GM23338 (cell line): ENCODE results near the gene GPR42. TPM values are rescaled to one million over a fixed set of nuclear protein-coding genes. Genes with fewer than 3 reads are reported as not detected.
"Not testable (repeated sequence)": the region's sequence is repeated elsewhere in the genome, so short reads cannot be mapped to it uniquely, and the experiment has no call there.

Experiments
- ATAC-seq: fragments of 200-7000 bp; cut with Tn5 transposase; 3 replicates; pipeline ENCODE4 v1.9.1; 2020
- DNase-seq: peaks from one replicate; pipeline ENCODE4 v3.0.0-alpha.2; 2015; ENCODE audit warnings: low spot score
- H2AFZ ChIP-seq: fragments of 200-600 bp; sonication (generic); 2 replicates; pipeline ENCODE4 v1.8.0; 2016; ENCODE audit warnings: antibody characterized with exemption, mild to moderate bottlenecking, moderate library complexity
- H3F3A ChIP-seq: fragments of 200-600 bp; sonication (generic); replicated peaks from 2 replicates; pipeline ENCODE4 v1.8.0; 2017; ENCODE audit warnings: antibody characterized with exemption, mixed run types, low read depth
- H3K27ac ChIP-seq: fragments of 200-600 bp; sonication (generic); 2 replicates; pipeline ENCODE4 v1.6.1; 2016; ENCODE audit warnings: low read depth
- H3K27me3 ChIP-seq: fragments of 200-600 bp; sonication (generic); 2 replicates; pipeline ENCODE4 v1.8.0; 2016; ENCODE audit warnings: mild to moderate bottlenecking, mixed run types, moderate library complexity; ENCODE audit not compliant: insufficient read depth
- H3K36me3 ChIP-seq: fragments of 200-600 bp; sonication (generic); 2 replicates; pipeline ENCODE4 v1.8.0; 2016; ENCODE audit warnings: mild to moderate bottlenecking; ENCODE audit not compliant: insufficient read depth
- H3K4me1 ChIP-seq: fragments of 200-600 bp; sonication (generic); 2 replicates; pipeline ENCODE4 v1.8.0; 2016; ENCODE audit warnings: mild to moderate bottlenecking, moderate library complexity; ENCODE audit not compliant: insufficient read depth
- H3K4me2 ChIP-seq: fragments of 200-600 bp; sonication (generic); 2 replicates; pipeline ENCODE4 v1.7.1; 2017; ENCODE audit warnings: mixed run types
- H3K4me3 ChIP-seq: fragments of 200-600 bp; sonication (generic); 2 replicates; pipeline ENCODE4 v1.6.1; 2016; ENCODE audit warnings: mixed run types
- H3K79me2 ChIP-seq: fragments of 200-600 bp; sonication (generic); replicated peaks from 2 replicates; pipeline ENCODE4 v1.8.0; 2017; ENCODE audit warnings: mild to moderate bottlenecking; ENCODE audit not compliant: insufficient read depth
- H3K9me2 ChIP-seq: fragments of 200-600 bp; sonication (generic); 2 replicates; pipeline ENCODE4 v1.8.0; 2017; ENCODE audit not compliant: insufficient read depth
- H4K20me1 ChIP-seq: fragments of 200-600 bp; sonication (generic); replicated peaks from 2 replicates; pipeline ENCODE4 v1.8.0; 2017; ENCODE audit warnings: mild to moderate bottlenecking; ENCODE audit not compliant: insufficient read depth
- H3K27ac Mint-ChIP-seq: 2 replicates; pipeline ENCODE4 v1.8.0; 2020; ENCODE audit warnings: inconsistent platforms, mild to moderate bottlenecking, moderate library complexity, mixed read lengths
- H3K27me3 Mint-ChIP-seq: 3 replicates; pipeline ENCODE4 v1.8.0; 2022; ENCODE audit warnings: low read depth, mild to moderate bottlenecking, moderate library complexity, mixed read lengths, inconsistent platforms; ENCODE audit not compliant: insufficient read depth, poor library complexity
- H3K36me3 Mint-ChIP-seq: 3 replicates; pipeline ENCODE4 v1.8.0; 2021; ENCODE audit warnings: low read depth, mild to moderate bottlenecking, inconsistent platforms, moderate library complexity, mixed read lengths
- H3K4me1 Mint-ChIP-seq: 3 replicates; pipeline ENCODE4 v1.8.0; 2020; ENCODE audit warnings: mild to moderate bottlenecking, inconsistent platforms, mixed read lengths
- H3K4me3 Mint-ChIP-seq: 3 replicates; pipeline ENCODE4 v1.8.0; 2021; ENCODE audit warnings: moderate library complexity, mild to moderate bottlenecking, inconsistent platforms, mixed read lengths
- H3K9me3 Mint-ChIP-seq: 3 replicates; pipeline ENCODE4 v1.8.0; 2020; ENCODE audit warnings: moderate library complexity, mild to moderate bottlenecking, inconsistent platforms, mixed read lengths
- CREB1 ChIP-seq: fragments of 250-450 bp; sonication (Bioruptor Pico); IDR thresholded peaks from 2 replicates; pipeline ENCODE4 v1.5.0; 2020; ENCODE audit warnings: low read depth, mild to moderate bottlenecking, moderate library complexity
- EZH2 ChIP-seq: fragments of 200-600 bp; sonication (generic); IDR thresholded peaks from one replicate; pipeline ENCODE4 v1.8.0; 2017; ENCODE audit warnings: antibody characterized with exemption, mild to moderate bottlenecking, low read depth; ENCODE audit not compliant: unreplicated experiment
- EZH2phosphoT487 ChIP-seq: fragments of 200-600 bp; sonication (generic); IDR thresholded peaks from one replicate; pipeline ENCODE4 v1.8.1; 2018; ENCODE audit warnings: antibody characterized with exemption; ENCODE audit not compliant: unreplicated experiment
- JUNB ChIP-seq: IDR thresholded peaks from one replicate; pipeline ENCODE4 v1.6.1; 2016; ENCODE audit warnings: antibody characterized with exemption; ENCODE audit not compliant: unreplicated experiment
- NANOG ChIP-seq: IDR thresholded peaks from 2 replicates; pipeline ENCODE4 v1.6.1; 2016; ENCODE audit warnings: antibody characterized with exemption, borderline replicate concordance
- POLR2AphosphoS5 ChIP-seq: IDR thresholded peaks from 2 replicates; pipeline ENCODE4 v1.6.1; 2016; ENCODE audit warnings: antibody characterized with exemption, low read depth
- STAT1 ChIP-seq: IDR thresholded peaks from one replicate; pipeline ENCODE4 v1.6.1; 2016; ENCODE audit warnings: antibody characterized with exemption; ENCODE audit not compliant: unreplicated experiment
- ZNF114 ChIP-seq: fragments of 250-450 bp; sonication (Bioruptor Pico); IDR thresholded peaks from 2 replicates; pipeline ENCODE4 v1.5.0; 2020; ENCODE audit warnings: mild to moderate bottlenecking, moderate library complexity
- ZNF331 ChIP-seq: fragments of 250-450 bp; sonication (Bioruptor Pico); IDR thresholded peaks from 2 replicates; pipeline ENCODE4 v1.5.0; 2020; ENCODE audit warnings: low read depth, mild to moderate bottlenecking, moderate library complexity
- polyA plus RNA-seq: library from polyadenylated mRNA; unstranded; fragments of >200 nt; fragmentation: Nextera tagmentation; extraction: Ambion mirVana; gene quantifications from 2 replicates; pipeline ENCODE4 v1.2.1, GENCODE V29; 2016
- total RNA-seq: library from RNA; depleted of rRNA; stranded (reverse); fragments of >200 nt; shearing (Covaris generic); gene quantifications from 2 replicates; pipeline ENCODE4 v1.2.3, GENCODE V29; 2014
- TF ChIP-seq, protein P1 (sequence below), 2 experiments: fragments of 200-600 bp in 1 of 2; sonication (generic) in 1 of 2; conservative IDR thresholded peaks; 2 replicates each; pipeline versions ENCODE4 v1.5.1 to v1.6.1; 2016 to 2017; ENCODE audit warnings: antibody characterized with exemption in 2 of 2, low read depth in 2 of 2, mild to moderate bottlenecking in 2 of 2, moderate library complexity in 1 of 2
- TF ChIP-seq, protein P2 (sequence below): IDR thresholded peaks from 2 replicates; pipeline ENCODE4 v1.6.1; 2016; ENCODE audit warnings: antibody characterized with exemption

The GPR42 gene
- total and polyA plus RNA-seq, 2 experiments from 2014 or later = not detected

DNA sequence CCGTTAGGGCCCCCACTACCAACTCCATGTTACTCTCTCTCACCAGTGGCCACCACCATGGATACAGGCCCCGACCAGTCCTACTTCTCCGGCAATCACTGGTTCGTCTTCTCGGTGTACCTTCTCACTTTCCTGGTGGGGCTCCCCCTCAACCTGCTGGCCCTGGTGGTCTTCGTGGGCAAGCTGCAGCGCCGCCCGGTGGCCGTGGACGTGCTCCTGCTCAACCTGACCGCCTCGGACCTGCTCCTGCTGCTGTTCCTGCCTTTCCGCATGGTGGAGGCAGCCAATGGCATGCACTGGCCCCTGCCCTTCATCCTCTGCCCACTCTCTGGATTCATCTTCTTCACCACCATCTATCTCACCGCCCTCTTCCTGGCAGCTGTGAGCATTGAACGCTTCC is 12.0 kb upstream of the GPR42 start:
- H3K4me3 Mint-ChIP-seq, H3K36me3 Mint-ChIP-seq, H3K27me3 Mint-ChIP-seq, H3K9me3 Mint-ChIP-seq, H3K4me1 ChIP-seq, H3F3A ChIP-seq, H3K9me2 ChIP-seq, DNase-seq, H3K27ac Mint-ChIP-seq, H2AFZ ChIP-seq, H3K4me3 ChIP-seq, H3K27me3 ChIP-seq, H3K36me3 ChIP-seq, H4K20me1 ChIP-seq, H3K4me1 Mint-ChIP-seq, H3K27ac ChIP-seq, H3K4me2 ChIP-seq, ATAC-seq, H3K79me2 ChIP-seq: not testable (repeated sequence)
- TF ChIP-seq, protein P1, sequence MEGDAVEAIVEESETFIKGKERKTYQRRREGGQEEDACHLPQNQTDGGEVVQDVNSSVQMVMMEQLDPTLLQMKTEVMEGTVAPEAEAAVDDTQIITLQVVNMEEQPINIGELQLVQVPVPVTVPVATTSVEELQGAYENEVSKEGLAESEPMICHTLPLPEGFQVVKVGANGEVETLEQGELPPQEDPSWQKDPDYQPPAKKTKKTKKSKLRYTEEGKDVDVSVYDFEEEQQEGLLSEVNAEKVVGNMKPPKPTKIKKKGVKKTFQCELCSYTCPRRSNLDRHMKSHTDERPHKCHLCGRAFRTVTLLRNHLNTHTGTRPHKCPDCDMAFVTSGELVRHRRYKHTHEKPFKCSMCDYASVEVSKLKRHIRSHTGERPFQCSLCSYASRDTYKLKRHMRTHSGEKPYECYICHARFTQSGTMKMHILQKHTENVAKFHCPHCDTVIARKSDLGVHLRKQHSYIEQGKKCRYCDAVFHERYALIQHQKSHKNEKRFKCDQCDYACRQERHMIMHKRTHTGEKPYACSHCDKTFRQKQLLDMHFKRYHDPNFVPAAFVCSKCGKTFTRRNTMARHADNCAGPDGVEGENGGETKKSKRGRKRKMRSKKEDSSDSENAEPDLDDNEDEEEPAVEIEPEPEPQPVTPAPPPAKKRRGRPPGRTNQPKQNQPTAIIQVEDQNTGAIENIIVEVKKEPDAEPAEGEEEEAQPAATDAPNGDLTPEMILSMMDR (conservative IDR thresholded peaks at IDR 0.05; ENCODE audit: low read depth in 2 of 2) = peak; percentile 12 to 45; a peak in 2 of 4 replicates

DNA sequence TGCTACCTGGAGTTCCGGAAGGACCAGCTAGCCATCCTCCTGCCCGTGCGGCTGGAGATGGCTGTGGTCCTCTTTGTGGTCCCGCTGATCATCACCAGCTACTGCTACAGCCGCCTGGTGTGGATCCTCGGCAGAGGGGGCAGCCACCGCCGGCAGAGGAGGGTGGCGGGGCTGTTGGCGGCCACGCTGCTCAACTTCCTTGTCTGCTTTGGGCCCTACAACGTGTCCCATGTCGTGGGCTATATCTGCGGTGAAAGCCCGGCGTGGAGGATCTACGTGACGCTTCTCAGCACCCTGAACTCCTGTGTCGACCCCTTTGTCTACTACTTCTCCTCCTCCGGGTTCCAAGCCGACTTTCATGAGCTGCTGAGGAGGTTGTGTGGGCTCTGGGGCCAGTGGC is 11.5 kb upstream of the GPR42 start:
- H3K9me2 ChIP-seq, H3K4me3 ChIP-seq, H3F3A ChIP-seq, DNase-seq, H3K36me3 Mint-ChIP-seq, H3K36me3 ChIP-seq, H3K9me3 Mint-ChIP-seq, H4K20me1 ChIP-seq, H3K4me1 Mint-ChIP-seq, H3K4me1 ChIP-seq, H3K79me2 ChIP-seq, H2AFZ ChIP-seq, ATAC-seq, H3K27ac ChIP-seq, H3K27me3 Mint-ChIP-seq, H3K27ac Mint-ChIP-seq, H3K4me3 Mint-ChIP-seq, H3K4me2 ChIP-seq, H3K27me3 ChIP-seq: not testable (repeated sequence)

DNA sequence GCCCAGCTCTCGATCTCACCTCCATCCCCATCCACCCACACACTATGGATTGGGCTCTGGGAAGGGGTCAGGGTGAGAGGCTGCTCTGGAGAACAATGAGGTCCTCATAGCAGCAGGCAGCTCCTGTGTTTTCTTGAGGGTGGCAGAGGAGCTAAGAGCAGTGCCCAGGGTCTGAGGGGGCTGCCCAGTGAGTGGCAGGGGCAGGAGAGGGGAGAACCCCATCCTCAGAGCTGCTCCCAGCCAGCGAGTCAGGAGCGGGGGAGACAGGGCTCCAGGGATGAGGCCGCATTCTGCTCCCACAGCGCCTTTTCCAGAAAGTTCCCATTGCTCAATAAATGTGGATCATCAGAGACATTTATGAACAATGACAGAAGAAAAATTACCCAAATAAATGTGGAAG is 10.8 kb upstream of the GPR42 start:
- H3F3A ChIP-seq, H3K27me3 Mint-ChIP-seq, H3K27ac ChIP-seq, H3K79me2 ChIP-seq, H3K4me1 ChIP-seq, DNase-seq, H3K27me3 ChIP-seq, ATAC-seq, H4K20me1 ChIP-seq, H3K4me3 ChIP-seq, H3K36me3 ChIP-seq, H3K4me1 Mint-ChIP-seq, H3K4me2 ChIP-seq, H3K9me3 Mint-ChIP-seq, H3K4me3 Mint-ChIP-seq, H3K27ac Mint-ChIP-seq, H3K36me3 Mint-ChIP-seq, H3K9me2 ChIP-seq, H2AFZ ChIP-seq: not testable (repeated sequence)

- ATAC-seq = no peak
- Histone ChIP-seq H3K36me3 (no peaks in the 10 kb centered on the region), H3K4me2 (no peak overlapping the region), H4K20me1 (no peaks in the 10 kb centered on the region), H3K27ac (no peak overlapping the region), H3K27me3 (no peaks in the 10 kb centered on the region), H2AFZ (no peak overlapping the region), H3K4me1 (no peaks in the 10 kb centered on the region), H3K9me2 (no peaks in the 10 kb centered on the region), H3F3A (no peaks in the 10 kb centered on the region), H3K79me2 (no peaks in the 10 kb centered on the region), H3K4me3 (no peak overlapping the region)
- no peak for DNase-seq
- Mint-ChIP-seq H3K4me1 (peaks cover 5% of the 10 kb centered on the region), H3K27me3 (peaks cover 2% of the 10 kb centered on the region), H3K27ac (no peak overlapping the region), H3K4me3 (no peak overlapping the region), H3K36me3 (no peaks in the 10 kb centered on the region), H3K9me3 (no peaks in the 10 kb centered on the region)
- TF ChIP-seq STAT1 (no peak), ZNF331 (no peak), JUNB (no peak), EZH2 (no peak), CREB1 (CRISPR knock-in tag) (no peak), EZH2phosphoT487 (no peak), NANOG (no peak), ZNF114 (CRISPR knock-in tag) (no peak), POLR2AphosphoS5 (no peak)
- TF ChIP-seq, protein P1 (conservative IDR thresholded peaks at IDR 0.05; ENCODE audit: low read depth in 2 of 2) = no peak
- TF ChIP-seq, protein P2, sequence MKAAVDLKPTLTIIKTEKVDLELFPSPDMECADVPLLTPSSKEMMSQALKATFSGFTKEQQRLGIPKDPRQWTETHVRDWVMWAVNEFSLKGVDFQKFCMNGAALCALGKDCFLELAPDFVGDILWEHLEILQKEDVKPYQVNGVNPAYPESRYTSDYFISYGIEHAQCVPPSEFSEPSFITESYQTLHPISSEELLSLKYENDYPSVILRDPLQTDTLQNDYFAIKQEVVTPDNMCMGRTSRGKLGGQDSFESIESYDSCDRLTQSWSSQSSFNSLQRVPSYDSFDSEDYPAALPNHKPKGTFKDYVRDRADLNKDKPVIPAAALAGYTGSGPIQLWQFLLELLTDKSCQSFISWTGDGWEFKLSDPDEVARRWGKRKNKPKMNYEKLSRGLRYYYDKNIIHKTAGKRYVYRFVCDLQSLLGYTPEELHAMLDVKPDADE = no peak
Measured at GRCh38 chr19:35360880-35361420, 9.9 kb upstream of the GPR42 start.
